HG02798 (cell line): ENCODE measurements around the gene CMTM3.
A peak's percentile ranks its signal among the peaks of the same experiment; 100 is the strongest.
"Not testable (repeated sequence)": the region's sequence is repeated elsewhere in the genome, so short reads cannot be mapped to it uniquely, and the experiment has no call there.

Experiments
- ATAC-seq: cut with Tn5 transposase; IDR thresholded peaks from one replicate; pipeline ENCODE4 v1.9.1; 2021; ENCODE audit warnings: mild to moderate bottlenecking; ENCODE audit not compliant: unreplicated experiment, poor library complexity

The CMTM3 gene

DNA sequence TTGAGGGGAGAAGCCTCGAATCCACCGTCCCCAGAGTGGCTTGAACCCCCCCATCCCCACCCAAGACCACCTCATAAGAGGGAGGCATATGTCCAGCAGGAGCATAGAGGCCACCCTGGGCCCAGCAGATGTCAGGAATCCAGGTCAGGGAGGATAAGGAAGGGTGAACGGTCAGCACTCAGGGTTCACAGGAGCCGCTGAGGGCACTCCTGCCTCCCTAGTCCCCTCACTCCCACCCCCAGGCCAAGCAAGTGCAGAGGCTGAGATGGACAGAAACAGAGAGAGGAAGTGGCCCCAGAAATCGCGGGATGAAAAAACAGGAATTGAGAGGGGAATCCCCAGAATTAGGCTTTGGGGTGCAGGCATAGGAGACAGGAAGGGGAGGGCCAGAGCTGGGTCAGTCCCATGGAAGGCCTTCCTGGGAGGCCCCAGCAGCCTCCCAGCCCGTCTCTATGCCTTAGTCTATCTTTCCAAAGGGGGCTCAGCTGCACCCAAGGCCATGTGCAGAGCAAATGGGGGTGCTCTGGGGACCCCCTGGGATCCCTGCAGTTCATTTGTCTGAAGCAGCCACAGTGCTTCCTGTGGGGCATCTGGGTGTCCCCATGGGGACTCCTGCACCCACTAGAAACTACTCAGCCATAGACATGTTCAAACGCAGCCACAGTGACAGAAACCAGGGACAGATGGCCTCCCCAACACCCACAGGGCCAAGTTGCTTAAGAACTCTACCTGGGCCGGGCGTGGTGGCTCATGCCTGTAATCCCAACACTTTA is 1.7 kb downstream of the CMTM3 start:
- ATAC-seq: peak; percentile 52

DNA sequence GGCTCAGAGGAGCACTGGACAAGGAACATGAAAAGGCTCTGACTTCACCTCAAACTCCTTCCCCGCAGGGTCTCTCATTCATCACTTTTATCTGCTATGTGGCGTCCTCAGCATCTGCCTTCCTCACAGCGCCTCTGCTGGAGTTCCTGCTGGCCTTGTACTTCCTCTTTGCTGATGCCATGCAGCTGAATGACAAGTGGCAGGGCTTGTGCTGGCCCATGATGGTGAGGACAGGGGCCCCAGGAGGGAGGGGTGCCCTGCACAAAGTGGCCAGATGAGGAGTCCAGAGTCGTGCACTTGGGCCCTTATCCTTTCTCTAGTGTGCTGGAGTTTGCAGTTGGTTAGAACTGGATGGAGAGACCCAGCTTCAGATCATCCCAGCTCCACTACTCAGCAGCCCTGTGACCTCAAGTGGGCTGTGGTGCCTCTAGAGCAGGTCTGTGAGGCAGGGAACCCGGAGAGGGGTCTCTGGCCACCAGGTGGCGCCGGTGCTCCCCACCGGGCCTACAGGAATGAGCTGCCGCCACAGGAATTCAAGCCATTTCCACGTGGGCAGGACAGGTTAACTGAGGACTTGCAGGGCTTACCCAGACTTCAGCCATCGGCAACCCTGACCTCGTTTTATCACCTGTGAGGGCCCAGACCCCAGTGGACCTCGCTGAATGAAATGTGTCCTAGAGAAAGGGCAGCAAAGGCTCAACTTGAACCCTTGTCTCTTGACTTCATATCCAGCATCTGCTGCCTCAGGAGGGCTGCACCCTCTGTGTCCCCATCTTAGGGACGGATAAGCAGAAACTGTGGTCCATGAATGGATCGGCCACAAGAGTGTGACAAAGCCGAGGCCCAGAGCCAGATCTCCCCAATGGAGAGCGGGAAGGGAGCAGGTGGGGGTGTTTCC is 4.0 kb downstream of the CMTM3 start:
- peak; percentile 42 for ATAC-seq

DNA sequence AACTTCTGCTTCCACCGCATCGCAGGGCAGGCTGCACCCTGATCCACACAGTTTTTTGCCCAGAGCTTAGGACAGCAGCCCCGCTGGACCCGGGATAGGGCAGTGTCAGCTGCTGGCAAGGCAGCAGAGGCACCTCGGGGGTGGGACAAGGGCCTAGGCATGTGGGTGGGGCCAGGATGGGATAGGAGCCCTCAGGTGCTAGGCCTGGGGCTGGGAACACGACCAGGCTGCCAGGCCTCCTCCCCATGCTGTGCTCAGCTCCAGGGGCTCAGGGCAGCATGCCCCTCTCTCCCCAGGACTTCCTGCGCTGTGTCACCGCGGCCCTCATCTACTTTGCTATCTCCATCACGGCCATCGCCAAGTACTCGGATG is 4.6 kb downstream of the CMTM3 start:
- ATAC-seq: no peak

DNA sequence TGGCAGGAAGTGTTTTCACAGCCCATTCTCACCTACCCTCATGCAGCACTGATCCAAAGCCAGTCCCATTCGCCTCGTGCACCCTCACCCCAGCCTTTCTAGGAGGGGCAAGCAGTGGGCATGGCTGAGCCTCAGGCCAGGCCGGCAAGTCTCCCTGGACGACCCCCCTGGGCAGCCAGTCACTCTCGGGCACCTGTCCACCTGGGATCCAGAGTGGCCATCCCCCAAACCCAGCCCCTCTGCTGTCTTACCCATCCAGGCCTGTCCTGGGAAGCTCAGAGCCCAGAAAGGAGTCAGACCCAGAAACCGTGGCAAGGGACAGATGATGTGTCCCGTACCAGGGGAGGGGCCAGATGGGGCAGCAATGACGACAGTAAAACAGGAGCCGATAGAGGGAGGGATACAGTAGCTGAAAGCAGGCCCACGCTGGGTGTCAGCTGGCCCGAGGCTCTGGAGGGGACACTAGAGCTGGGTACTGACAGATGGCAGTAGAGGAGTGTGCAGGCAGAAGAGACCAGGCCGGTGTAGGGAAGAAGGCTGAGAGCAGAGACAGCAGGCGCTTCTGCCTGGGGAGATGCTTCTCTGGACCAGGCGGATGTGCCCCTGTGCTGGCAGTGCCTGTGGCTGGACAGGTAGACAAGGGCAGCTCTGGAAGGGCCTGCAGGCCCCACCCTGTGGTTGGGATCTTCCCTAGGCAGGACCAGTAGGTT is 5.8 kb downstream of the CMTM3 start:
- no peak for ATAC-seq

DNA sequence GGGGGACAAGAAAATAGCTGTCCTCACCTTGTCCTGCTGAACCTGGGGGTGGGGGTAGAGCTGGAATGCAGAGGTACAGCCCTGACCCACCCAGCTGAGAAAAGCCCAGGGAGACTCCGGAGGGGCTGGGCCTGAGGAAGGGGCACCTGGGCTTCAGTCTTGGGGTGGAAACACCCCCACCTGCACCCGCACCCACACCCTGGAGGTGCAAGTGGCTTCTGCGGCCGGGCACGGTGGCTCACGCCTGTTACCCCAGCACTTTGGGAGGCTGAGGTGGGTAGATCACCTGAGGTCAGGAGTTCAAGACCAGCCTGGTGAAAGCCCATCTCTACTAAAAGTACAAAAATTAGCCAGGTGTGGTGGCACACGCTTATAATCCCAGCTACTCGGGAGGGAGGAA is 7.4 kb downstream of the CMTM3 start:
- not testable (repeated sequence) for ATAC-seq

DNA sequence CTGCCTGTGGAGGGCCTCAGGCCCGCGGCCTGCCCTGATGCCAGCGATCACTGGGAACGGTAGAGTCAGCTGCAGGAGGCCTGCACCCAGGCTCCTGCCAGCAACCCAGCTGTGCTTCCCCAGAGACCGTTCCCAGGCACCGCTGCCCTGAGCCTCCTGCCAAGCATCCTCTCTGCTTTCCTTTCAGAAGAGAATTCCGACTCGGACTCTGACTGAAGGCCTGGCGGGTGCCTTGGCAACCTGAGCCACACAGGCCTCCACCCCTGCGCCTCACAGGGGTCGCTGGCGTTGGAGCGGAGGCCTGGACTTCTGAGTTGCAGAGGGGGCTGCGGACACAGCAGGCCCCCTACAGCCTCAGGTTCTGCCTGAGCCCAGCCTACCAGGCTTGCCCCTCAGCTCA is 7.9 kb downstream of the CMTM3 start:
- no peak for ATAC-seq

DNA sequence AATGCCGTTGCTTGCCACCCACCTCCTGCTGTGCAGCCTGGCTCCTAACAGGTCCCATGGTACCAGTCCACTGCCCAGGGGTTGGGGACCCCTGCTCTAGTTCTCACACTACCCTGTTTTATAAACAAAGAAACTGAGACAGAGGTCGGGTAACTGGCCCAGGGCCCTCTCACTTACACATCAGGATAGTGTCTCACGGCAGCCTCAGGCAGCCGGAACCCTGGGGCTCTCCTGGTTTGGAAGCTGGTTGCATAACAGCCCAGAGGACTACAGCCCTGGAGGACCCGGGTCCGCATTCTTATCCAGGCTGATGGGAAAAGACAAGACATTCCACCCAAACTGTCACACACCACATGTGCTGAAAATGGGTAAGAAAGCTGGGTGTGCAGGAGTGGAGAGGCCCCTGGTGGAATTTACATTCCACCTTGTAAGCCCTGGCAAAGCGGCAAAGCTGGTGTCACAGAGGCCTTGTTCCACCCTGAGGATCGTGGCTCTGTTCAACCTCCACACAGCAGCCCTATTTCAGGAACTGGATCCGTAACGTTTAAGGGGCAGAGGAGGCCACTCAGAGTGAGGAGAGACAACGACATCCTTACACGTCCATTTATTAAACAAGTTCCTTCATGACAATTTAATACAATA is 9.8 kb downstream of the CMTM3 start:
- no peak for ATAC-seq

DNA sequence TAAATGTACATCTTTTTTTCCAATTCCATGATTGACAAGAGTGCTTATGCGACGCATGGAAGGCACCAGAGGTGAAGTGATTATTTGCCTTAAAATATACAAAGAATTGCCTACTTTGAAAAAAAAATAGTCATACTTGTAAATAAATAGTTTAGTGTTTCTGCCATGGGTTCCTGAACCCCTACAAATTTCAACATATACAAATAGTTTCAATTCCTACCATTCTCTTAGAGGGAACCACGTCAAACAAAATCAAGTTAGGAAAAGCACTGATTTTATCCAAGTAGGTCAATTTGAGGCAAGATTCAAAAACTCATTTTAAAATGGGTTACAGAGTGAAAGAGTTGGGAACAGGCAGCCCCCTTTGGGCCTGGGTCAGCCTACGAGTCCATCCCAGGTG is 11.7 kb downstream of the CMTM3 start:
- no peak for ATAC-seq

DNA sequence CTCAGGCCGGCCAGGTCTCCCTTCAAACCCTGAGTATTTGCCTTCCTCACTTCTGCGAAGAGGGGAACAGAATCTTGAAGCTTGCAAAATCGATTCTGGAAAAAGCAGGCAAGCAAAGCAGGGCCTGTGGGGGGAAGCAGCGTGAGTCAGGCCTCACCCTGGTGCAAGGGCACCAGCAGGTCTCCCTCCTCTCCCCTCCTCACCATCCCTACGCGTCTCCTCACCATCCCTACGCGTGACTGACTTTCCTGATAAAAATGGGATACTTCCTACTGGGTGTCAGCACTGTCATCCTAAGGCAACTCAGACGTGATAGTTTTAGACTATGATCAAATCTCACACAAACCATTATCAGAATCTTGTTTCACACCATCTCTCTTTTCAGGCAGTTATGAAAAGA is 12.1 kb downstream of the CMTM3 start:
- ATAC-seq: no peak

DNA sequence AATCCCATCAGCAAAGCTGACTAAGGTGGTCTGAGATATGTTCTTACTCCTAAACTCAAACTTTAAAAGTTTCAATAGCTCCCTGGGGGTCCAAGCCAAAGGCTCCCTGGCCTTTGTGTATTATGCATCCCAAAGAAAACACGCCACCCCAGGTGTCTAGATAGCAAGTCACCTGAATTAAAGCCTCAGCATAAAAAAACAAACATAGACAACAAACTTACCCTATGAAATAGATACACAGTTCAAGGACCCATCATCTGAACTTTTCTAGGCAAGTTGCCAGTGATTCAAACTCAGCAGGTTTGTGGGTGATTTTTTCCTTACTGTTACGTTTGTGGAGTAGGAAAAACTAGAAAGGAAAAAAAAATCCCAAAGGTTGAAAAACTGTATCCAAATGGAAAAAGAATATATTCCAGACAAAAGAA is 12.5 kb downstream of the CMTM3 start:
- no peak for ATAC-seq

DNA sequence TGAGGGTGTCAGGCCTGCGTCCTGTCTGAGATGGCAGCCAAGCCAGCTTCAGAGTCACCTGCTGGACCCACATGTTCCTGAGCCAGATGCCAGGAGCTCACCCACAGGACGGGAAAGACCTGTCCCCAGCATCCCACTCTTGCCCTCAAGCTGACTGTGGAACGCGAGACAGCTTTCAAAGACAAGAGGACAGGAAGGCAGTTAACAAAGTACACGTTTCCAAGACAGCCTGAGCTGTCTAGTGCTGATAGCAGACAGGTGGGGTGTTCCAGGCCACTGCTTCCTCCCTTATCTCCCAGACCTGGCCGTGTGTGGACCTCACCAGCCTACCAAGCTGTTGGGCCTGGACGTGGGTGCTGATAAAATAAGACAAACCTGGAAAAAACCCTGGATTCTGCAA is 13.2 kb downstream of the CMTM3 start:
- no peak for ATAC-seq

DNA sequence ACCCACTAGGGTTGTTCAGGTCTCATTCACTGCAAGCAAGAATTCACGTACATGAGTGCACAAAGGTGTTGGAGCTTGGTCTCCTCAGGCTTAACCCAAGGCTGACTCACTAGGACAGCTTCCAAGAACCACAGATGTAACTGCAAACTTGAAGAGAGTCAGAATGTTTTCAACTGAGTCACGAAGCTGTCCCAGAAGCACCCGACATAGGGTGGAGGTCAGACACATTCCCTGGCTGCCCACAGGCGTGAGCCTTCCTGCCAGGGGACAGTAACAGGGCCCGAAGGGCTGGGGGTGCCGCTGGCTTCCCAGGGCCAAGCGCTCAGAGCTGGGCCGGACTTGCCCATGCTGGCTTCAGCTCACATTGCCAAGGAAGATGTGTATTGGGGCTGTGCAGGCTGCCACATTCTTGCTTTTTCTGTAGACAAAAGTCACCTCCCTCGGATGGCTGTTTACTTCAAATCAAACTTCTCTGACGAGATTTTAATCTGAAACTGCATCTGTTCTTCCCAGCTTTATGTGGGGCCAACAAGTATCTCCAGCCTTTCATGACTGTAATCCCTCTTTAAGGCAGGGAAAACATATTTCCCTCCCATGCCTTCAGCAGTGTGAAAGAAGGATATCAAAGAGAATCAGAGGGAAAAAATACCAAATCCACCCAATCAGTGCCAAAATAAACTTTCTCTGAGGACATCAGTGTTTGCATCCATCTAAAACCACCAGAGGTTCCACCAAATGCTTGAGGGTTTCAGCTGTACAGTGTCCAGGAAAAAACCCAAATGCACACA is 14.3 kb downstream of the CMTM3 start:
- no peak for ATAC-seq

DNA sequence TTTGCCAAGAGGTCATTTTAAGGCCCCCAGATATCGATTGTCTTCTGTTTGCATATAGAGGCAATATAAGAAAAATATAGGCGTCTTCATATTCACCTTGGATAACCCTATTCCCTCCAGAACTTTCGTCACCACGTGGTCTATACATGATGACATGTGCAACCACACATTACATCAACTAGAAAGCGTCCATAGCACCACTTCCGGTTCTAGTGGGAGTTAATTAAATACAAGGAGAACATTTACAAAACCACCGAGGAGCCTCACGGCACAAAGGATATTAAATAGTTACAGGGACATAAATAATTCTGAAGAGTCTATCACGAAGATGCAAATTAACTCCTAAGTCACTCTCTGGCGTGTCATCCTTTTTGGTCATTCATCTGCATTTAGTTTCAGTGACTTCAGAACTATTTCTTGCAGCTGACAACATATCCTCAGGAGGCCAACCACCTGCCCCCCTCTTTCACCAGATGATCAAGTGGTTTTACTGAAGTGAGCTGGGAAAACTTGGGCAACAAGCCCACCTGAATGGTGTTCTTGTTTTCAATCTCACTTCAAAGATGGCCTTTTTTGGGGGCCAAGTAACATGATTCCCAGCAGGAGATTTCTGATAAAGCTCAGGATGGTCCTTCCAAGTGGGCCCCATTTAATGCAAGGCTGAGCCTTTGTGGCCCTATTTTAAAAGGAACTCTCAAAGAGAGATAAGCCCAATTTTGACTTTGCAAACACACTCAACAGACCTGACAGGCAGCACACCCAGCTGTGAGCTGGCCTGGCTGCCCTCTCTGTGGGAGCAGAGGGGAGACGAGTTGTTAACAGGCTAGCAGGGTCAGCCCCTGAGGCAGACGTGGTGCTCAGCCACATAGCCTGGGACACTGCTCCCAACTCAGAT is 15.3 kb downstream of the CMTM3 start:
- no peak for ATAC-seq

DNA sequence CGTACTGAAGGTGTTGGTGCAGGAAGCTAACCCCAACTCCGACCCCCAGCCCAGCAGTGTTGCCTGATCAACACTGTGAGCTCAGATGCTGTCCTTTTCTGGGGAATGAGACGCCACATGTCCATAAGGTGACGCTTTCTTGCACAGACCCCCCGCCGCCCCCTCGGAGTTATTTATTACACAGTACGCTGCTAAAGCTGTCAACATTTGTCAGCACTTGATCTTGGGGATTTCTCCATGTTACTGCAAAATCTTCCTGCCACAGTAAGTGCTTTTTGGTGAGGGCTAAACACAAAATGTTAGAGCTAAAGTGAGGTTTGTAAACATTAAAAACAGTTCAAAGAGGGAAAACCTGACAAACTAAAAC is 15.9 kb downstream of the CMTM3 start:
- no peak for ATAC-seq

DNA sequence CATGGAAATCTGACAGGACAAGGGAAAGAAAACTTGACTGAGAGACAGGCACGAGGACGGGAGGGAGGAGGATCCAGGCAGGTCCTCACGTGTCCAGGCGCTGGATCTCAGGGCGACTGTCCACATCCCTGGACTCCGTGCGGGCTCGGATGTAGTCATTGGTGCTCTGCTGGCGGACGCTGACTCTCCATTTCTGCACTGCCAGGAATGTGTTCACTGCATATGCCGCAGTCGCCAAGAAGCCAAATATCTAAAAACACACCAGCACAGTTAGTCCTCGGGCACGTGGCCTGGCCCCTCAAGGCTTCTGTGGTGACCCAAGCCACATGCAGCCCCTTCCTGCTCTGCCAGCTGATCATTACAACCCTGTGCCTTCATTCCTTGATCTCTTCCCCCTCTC is 17.5 kb downstream of the CMTM3 start:
- ATAC-seq: no peak

DNA sequence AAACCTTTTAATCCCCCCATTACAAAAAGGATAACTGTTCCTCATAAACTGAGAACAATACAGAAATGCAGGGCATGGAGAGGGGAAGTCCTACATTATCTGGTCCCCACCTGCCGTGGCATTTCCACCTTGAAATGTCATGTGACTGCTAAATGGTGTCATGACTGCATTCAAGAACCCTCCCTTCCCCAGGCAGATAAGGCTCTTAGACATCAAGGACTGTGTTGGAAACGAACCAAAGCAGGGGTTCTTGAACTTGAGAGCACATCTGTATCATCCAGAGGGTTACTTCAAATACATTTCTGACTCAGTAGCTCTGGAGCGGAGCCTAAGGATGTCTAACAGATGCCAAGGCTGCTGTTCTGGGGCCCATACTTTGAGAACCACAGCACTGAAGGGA is 18.4 kb downstream of the CMTM3 start:
- ATAC-seq: no peak

DNA sequence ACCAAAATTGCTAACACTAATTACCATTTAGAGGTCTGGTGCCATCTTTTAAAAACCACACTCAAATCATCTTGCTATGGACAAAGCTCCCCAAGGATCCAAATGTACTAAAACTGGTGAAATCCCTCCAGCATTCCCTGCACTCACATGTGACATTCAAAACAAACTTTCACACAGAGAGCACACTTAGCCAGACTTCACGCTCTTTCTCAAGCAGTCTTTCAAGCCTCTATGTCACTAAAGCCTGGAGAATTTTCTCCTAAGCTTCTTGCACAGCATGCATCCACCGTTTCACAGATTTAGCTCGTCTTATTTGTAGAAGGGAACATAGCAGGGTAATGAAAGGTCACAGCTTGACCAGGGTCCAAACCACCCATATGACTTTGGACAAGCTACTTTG is 19.3 kb downstream of the CMTM3 start:
- ATAC-seq: no peak

DNA sequence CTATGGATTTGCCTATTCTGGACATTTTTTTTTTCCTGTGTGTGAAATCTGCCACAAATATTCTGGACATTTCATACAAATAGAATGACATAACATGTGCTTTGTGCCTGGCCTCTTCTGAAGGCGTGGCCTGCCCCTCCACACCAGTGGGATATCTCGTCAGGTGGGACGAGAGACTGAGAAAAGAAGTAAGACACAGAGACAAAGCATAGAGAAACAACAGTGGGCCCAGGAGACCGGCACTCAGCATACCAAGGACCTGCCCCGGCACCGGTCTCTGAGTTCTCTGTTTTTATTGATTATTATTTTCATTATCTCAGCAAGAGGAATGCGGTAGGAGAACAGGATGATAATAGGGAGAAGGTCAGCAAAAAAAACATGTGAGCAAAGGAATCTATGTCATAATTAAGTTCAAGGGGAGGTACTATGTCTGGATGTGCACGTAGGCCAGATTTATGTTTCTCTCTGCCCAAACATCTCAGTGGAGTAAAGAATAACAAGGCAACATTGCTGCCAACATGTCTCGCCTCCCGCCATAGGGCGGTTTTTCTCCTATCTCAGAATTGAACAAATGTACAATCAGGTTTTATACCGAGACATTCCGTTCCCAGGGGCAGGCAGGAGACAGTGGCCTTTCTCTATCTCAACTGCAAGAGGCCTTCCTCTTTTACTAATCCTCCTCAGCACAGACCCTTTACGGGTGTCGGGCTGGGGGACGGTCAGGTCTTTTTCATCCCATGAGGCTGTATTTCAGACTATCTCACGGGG is 23.3 kb downstream of the CMTM3 start:
- ATAC-seq: not testable (repeated sequence)
